Testis (tissue), 3 donors: ENCODE measurements around the gene SEPTIN2. TPM values are rescaled to one million over a fixed set of nuclear protein-coding genes. Genes with fewer than 3 reads are reported as not detected.

Source experiments
- DNase-seq: peaks from one replicate; pipeline ENCODE4 v3.0.0-alpha.2; 2019
- H3K27ac ChIP-seq, 2 donors: fragments of 200-600 bp; sonication (generic); one replicate each; pipeline ENCODE4 v1.5.1; 2019
- H3K27me3 ChIP-seq: fragments of 200-600 bp; sonication (generic); one replicate; pipeline ENCODE4 v1.5.1; 2019
- H3K36me3 ChIP-seq: fragments of 200-600 bp; sonication (generic); one replicate; pipeline ENCODE4 v1.5.1; 2017; ENCODE audit warnings: low read depth; ENCODE audit errors: missing control alignments
- H3K4me1 ChIP-seq: fragments of 200-600 bp; sonication (generic); one replicate; pipeline ENCODE4 v1.5.1; 2019
- H3K4me3 ChIP-seq, 2 donors: fragments of 200-600 bp; sonication (generic); one replicate each; pipeline ENCODE4 v1.5.1; 2017 to 2019
- H3K9me3 ChIP-seq: fragments of 200-600 bp; sonication (generic); one replicate; pipeline ENCODE4 v1.5.1; 2017
- CTCF ChIP-seq, 3 experiments: fragments of 450-650 bp in 2 of 3; fragments of 200-600 bp in 1 of 3; sonication (generic) in 1 of 3; IDR thresholded peaks; one replicate each; pipeline ENCODE4 v1.5.1; 2016 to 2019; ENCODE audit warnings: antibody characterized with exemption in 3 of 3, mild to moderate bottlenecking in 2 of 3, moderate library complexity in 1 of 3
- POLR2A ChIP-seq: fragments of 450-650 bp; IDR thresholded peaks from one replicate; pipeline ENCODE4 v1.6.1; 2017; ENCODE audit warnings: antibody characterized with exemption, mild to moderate bottlenecking, moderate library complexity
- WGBS, 2 donors: methylation state at CpG; one replicate each; pipeline ENCODE4 v1.1.5; 2018; 5-methylcytosine and 5-hydroxymethylcytosine counted together
- intact Hi-C: fragments of 100-400 bp; cut with DNase I; formaldehyde crosslinking; loops from one replicate; pipeline ENCODE4 v1.15.1; 2023; ENCODE audit warnings: low total_unique reads
- polyA plus RNA-seq: library from polyadenylated mRNA; stranded (reverse); fragments of 350-450 nt; fragmentation: Illumina TruSeq; extraction: RNeasy Lipid Tissue Mini Kit (QIAGEN cat#74804); gene quantifications from one replicate; pipeline ENCODE4 v1.2.3, GENCODE V29; 2014; ENCODE audit warnings: low read depth, low replicate concordance; ENCODE audit not compliant: insufficient read depth
- total RNA-seq, 2 donors: library from RNA; depleted of rRNA; stranded (reverse); fragments of >200 nt; gene quantifications; one replicate each; pipeline ENCODE4 v1.2.3, GENCODE V29; 2016

SEPTIN2 gene
- total and polyA plus RNA-seq, 3 donors from 2014 or later = 310 to 365 (median 334) TPM

- Histone ChIP-seq H3K4me1 (no peaks in the 10 kb centered on the region), H3K9me3 (no peaks in the 10 kb centered on the region), H3K27me3 (no peaks in the 10 kb centered on the region), H3K27ac (no peak overlapping the region), H3K36me3 (no peaks in the 10 kb centered on the region), H3K4me3 (no peak overlapping the region)
- TF ChIP-seq CTCF (IDR thresholded peaks at IDR 0.05) = no peak
- no peak for TF ChIP-seq POLR2A
- intact Hi-C loops = no loop called here
- no peak for DNase-seq
- 86 to 94% methylated on average over 9 to 10 of the region's 10 CpGs for WGBS, 2 donors
These were observed 84.5 kb downstream of the SEPTIN2 start for GRCh38 chr2:241399941-241400922.

Other genes starting within 250 kb of the SEPTIN2 start
- 10 to 100 TPM; 26.4 to 40.6 TPM for gene MTERF4, start 213.6 kb upstream of the SEPTIN2 start, total RNA-seq
- 37.3 TPM for gene MTERF4, start 213.6 kb upstream of the SEPTIN2 start, polyA plus RNA-seq
- gene PASK, start 166.5 kb upstream of the SEPTIN2 start, total RNA-seq = 10 to 100 TPM; 54.0 to 57.6 TPM
- 48.6 TPM for gene PASK, start 166.5 kb upstream of the SEPTIN2 start, polyA plus RNA-seq
- 100 to 1,000 TPM; 100 to 139 TPM for gene PPP1R7, start 165.5 kb upstream of the SEPTIN2 start, total RNA-seq
- gene PPP1R7, start 165.5 kb upstream of the SEPTIN2 start, polyA plus RNA-seq = 358 TPM
- 1 to 10 TPM; 1.9 to 2.5 TPM for gene ANO7, start 127.2 kb upstream of the SEPTIN2 start, total RNA-seq
- 1.2 TPM for gene ANO7, start 127.2 kb upstream of the SEPTIN2 start, polyA plus RNA-seq
- gene HDLBP, start 253 bp upstream of the SEPTIN2 start, total RNA-seq = 100 to 1,000 TPM; 648 to 790 TPM
- gene HDLBP, start 253 bp upstream of the SEPTIN2 start, polyA plus RNA-seq = 600 TPM
- 100 to 1,000 TPM in 1 of 2 donors, 10 to 100 TPM in 1; 78.1 to 145 TPM for gene FARP2, start 40.4 kb downstream of the SEPTIN2 start, total RNA-seq
- 69.8 TPM for gene FARP2, start 40.4 kb downstream of the SEPTIN2 start, polyA plus RNA-seq
- gene STK25, start 192.7 kb downstream of the SEPTIN2 start, total RNA-seq = 100 to 1,000 TPM; 224 to 250 TPM
- 200 TPM for gene STK25, start 192.7 kb downstream of the SEPTIN2 start, polyA plus RNA-seq
- 10 to 100 TPM; 52.0 to 62.7 TPM for gene BOK, start 242.8 kb downstream of the SEPTIN2 start, total RNA-seq
- gene BOK, start 242.8 kb downstream of the SEPTIN2 start, polyA plus RNA-seq = 20.2 TPM